ENCODE data around the gene FBLN1.
A peak's percentile ranks its signal among the peaks of the same experiment; 100 is the strongest.

The FBLN1 gene

DNA sequence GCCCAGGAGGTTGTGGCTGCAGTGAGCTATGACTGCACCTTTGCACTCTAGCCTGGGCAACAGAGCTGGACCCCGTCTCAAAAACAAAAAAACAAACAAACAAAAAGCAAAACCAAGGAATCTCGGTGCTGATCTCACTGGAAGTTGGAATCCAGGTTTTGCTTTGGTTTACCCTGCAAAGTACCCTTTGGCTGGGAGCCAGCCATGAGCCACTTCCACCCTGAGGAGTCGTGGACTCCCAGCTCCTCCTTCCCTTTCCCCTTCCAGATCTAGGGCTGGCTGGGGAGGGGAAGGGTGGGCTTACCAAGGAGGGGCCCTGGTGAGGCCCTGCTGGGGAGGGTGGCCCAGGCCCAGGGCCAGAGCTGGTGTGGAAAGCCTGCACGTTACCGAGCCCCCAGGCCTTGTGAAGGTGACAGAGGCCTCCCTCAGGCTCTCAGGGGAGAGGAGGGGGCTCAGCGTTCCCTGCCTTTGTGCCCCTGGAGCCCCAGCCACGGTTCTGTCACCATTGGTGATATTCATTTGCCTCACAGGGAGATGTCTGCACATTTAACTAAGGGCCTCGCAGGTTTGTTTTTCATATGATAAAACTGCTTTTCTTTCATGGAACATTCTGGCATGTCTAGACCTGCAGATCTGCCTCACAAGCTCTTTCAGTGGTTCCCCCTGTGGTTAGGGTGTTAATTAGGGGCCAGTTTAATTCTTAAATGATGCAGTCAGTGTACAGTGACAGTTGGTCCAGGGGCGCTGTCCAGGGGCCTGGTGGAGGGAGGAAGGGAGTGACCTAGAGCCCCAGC, 29.0 kb downstream of the FBLN1 start:
- no peaks in the 10 kb centered on the region for H3K36me3 ChIP-seq (ENCODE audit: insufficient read depth, low read length)

DNA sequence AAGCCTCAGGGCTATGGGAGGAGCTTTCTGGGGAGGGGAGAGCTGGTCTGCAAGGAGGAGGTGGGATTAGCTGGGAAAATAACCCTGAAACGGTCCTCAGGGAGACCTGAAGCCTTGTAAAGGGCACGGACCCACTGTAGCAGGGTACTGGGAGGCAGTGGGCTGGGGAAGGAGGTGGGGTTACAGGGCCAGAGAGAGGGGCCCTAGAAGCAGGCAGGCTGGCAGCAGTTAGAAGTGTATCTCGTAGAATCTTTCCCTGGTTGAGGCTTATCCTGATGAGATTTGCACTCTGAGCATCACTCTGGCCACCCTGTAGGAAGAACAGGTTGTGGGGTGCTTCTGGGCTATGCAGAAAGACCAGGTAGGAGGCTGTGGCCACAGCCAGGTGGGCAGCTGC, 29.6 kb downstream of the FBLN1 start:
- TF ChIP-seq, protein P1, sequence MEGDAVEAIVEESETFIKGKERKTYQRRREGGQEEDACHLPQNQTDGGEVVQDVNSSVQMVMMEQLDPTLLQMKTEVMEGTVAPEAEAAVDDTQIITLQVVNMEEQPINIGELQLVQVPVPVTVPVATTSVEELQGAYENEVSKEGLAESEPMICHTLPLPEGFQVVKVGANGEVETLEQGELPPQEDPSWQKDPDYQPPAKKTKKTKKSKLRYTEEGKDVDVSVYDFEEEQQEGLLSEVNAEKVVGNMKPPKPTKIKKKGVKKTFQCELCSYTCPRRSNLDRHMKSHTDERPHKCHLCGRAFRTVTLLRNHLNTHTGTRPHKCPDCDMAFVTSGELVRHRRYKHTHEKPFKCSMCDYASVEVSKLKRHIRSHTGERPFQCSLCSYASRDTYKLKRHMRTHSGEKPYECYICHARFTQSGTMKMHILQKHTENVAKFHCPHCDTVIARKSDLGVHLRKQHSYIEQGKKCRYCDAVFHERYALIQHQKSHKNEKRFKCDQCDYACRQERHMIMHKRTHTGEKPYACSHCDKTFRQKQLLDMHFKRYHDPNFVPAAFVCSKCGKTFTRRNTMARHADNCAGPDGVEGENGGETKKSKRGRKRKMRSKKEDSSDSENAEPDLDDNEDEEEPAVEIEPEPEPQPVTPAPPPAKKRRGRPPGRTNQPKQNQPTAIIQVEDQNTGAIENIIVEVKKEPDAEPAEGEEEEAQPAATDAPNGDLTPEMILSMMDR (conservative IDR thresholded peaks at IDR 0.05; ENCODE audit: low read length) = no peak
- TF ChIP-seq EZH2phosphoT487 (IDR thresholded peaks at IDR 0.05; ENCODE audit: borderline replicate concordance) = no peak
- no peaks in the 10 kb centered on the region for H3K9me2 ChIP-seq (replicated peaks; ENCODE audit: low read depth, low read length)
- no peaks in the 10 kb centered on the region for H3K36me3 ChIP-seq (ENCODE audit: insufficient read depth, low read length)
- H3K27me3 ChIP-seq (ENCODE audit: insufficient read depth, low read length, poor library complexity, severe bottlenecking) = no peaks in the 10 kb centered on the region
- H3K4me1 ChIP-seq (ENCODE audit: insufficient read depth, low read length, poor library complexity, severe bottlenecking) = no peaks in the 10 kb centered on the region
- no peak overlapping the region for H2AFZ ChIP-seq (ENCODE audit: low read length)
- no peaks in the 10 kb centered on the region for H3K9me3 ChIP-seq (ENCODE audit: insufficient read depth, low read depth, low read length)
- no peaks in the 10 kb centered on the region for H3F3A ChIP-seq (ENCODE audit: low read depth)
- H3K4me3 ChIP-seq (ENCODE audit: low read length, poor library complexity, severe bottlenecking) = no peak overlapping the region
- H3K79me2 ChIP-seq (ENCODE audit: insufficient read depth, low read length) = no peaks in the 10 kb centered on the region
- H4K20me1 ChIP-seq (ENCODE audit: insufficient read depth, low read length, poor library complexity, severe bottlenecking) = no peaks in the 10 kb centered on the region
- peak overlapping the region; percentile 46 for H3K9ac ChIP-seq (ENCODE audit: low read depth, low read length, poor library complexity, severe bottlenecking)
- H3K4me2 ChIP-seq (ENCODE audit: low read depth, low read length, poor library complexity, severe bottlenecking) = no peak overlapping the region

More for the DNA sequence above, 29.0 kb downstream of the FBLN1 start:
- H3K27me3 ChIP-seq (ENCODE audit: insufficient read depth, low read length, poor library complexity, severe bottlenecking) = no peaks in the 10 kb centered on the region
- H2AFZ ChIP-seq (ENCODE audit: low read length) = no peak overlapping the region
- H3K9me2 ChIP-seq (replicated peaks; ENCODE audit: low read depth, low read length) = no peaks in the 10 kb centered on the region
- H3K4me2 ChIP-seq (ENCODE audit: low read depth, low read length, poor library complexity, severe bottlenecking) = no peak overlapping the region
- peak overlapping the region; percentile 46 for H3K9ac ChIP-seq (ENCODE audit: low read depth, low read length, poor library complexity, severe bottlenecking)
- H3K9me3 ChIP-seq (ENCODE audit: insufficient read depth, low read depth, low read length) = no peaks in the 10 kb centered on the region
- H4K20me1 ChIP-seq (ENCODE audit: insufficient read depth, low read length, poor library complexity, severe bottlenecking) = no peaks in the 10 kb centered on the region
- H3F3A ChIP-seq (ENCODE audit: low read depth) = no peaks in the 10 kb centered on the region
- H3K4me1 ChIP-seq (ENCODE audit: insufficient read depth, low read length, poor library complexity, severe bottlenecking) = no peaks in the 10 kb centered on the region
- no peaks in the 10 kb centered on the region for H3K79me2 ChIP-seq (ENCODE audit: insufficient read depth, low read length)
- TF ChIP-seq EZH2phosphoT487 (IDR thresholded peaks at IDR 0.05; ENCODE audit: borderline replicate concordance) = no peak
- TF ChIP-seq, protein P1 (conservative IDR thresholded peaks at IDR 0.05; ENCODE audit: low read length) = no peak
- no peak overlapping the region for H3K4me3 ChIP-seq (ENCODE audit: low read length, poor library complexity, severe bottlenecking)

DNA sequence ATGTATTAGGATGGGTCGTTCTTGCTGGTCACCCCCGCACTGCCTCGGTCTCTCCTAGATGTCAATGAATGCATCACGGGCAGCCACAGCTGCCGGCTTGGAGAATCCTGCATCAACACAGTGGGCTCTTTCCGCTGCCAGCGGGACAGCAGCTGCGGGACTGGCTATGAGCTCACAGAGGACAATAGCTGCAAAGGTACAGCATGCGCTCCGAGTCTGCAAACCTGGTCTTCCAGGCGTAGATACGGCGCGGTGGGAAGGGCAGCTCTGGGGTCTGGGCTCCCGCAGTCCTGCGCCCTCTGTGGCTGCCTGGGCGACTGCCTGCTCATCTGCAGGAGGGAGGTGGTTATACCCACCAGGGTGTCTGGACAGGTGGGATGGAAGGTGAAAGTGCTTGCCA, 31.0 kb downstream of the FBLN1 start:
- Histone ChIP-seq H2AFZ (ENCODE audit: low read length) (no peak overlapping the region), H3K36me3 (ENCODE audit: insufficient read depth, low read length) (no peaks in the 10 kb centered on the region), H3K4me1 (ENCODE audit: insufficient read depth, low read length, poor library complexity, severe bottlenecking) (no peaks in the 10 kb centered on the region), H3K9ac (ENCODE audit: low read depth, low read length, poor library complexity, severe bottlenecking) (no peak overlapping the region), H3K79me2 (ENCODE audit: insufficient read depth, low read length) (no peaks in the 10 kb centered on the region), H3K4me3 (ENCODE audit: low read length, poor library complexity, severe bottlenecking) (no peak overlapping the region), H3K27me3 (ENCODE audit: insufficient read depth, low read length, poor library complexity, severe bottlenecking) (no peaks in the 10 kb centered on the region), H3F3A (ENCODE audit: low read depth) (no peaks in the 10 kb centered on the region), H4K20me1 (ENCODE audit: insufficient read depth, low read length, poor library complexity, severe bottlenecking) (no peaks in the 10 kb centered on the region), H3K9me3 (ENCODE audit: insufficient read depth, low read depth, low read length) (no peaks in the 10 kb centered on the region), H3K9me2 (replicated peaks; ENCODE audit: low read depth, low read length) (no peaks in the 10 kb centered on the region), H3K4me2 (ENCODE audit: low read depth, low read length, poor library complexity, severe bottlenecking) (no peak overlapping the region)
- TF ChIP-seq EZH2phosphoT487 (IDR thresholded peaks at IDR 0.05; ENCODE audit: borderline replicate concordance) = no peak
- TF ChIP-seq, protein P1 (conservative IDR thresholded peaks at IDR 0.05; ENCODE audit: low read length) = no peak
